Stimulated activated CD8-positive, alpha-beta memory T cell treated with anti-CD3 and anti-CD28 coated beads, Interleukin-2, amount 100 ng/mL, for 1 hour (primary cell): Measurements from ENCODE around the gene SLC12A4.
"Not testable (repeated sequence)": the region's sequence is repeated elsewhere in the genome, so short reads cannot be mapped to it uniquely, and the experiment has no call there.

Experiments used
- DNase-seq, 2 donors: peaks; one replicate each; pipeline ENCODE4 v3.0.0-alpha.2; 2020; ENCODE audit warnings: low read depth in 2 of 2

SLC12A4 gene

DNA sequence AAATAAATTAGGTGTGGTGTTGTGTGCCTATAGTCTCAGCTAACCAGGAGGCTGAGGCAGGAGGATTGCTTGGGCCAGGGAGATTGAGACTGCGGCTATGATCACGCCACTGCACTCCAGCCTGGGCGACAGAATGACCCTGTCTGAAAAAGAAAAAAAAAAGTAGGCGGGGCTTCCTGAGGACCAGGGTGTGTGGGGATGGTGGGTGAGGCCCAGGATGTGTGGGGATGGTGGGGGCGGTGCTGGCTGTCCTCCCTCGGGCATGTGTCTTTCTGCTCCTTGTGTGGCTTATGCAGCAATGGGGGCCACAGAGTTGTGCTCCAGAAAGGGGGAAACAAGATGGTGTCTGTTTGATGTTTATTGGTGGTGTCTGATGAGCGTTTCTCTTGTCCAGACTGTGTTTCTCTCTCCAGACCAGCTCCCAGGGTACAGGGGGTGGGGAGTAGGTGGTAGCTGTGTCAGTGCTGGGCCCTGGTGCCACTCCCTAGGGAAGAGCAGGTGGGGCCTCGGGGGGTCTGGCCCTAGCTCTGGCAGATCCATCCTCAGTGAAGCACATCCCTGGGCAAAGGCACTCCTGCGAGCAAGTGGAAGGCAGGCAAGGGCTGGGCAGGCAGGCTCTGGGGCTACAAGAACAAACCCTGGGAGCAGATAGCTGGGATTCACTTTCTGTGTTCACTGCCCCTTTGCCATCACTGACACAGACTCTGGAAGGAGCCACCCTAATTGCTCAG is 26.8 kb downstream of the SLC12A4 start:
- DNase-seq = no peak

DNA sequence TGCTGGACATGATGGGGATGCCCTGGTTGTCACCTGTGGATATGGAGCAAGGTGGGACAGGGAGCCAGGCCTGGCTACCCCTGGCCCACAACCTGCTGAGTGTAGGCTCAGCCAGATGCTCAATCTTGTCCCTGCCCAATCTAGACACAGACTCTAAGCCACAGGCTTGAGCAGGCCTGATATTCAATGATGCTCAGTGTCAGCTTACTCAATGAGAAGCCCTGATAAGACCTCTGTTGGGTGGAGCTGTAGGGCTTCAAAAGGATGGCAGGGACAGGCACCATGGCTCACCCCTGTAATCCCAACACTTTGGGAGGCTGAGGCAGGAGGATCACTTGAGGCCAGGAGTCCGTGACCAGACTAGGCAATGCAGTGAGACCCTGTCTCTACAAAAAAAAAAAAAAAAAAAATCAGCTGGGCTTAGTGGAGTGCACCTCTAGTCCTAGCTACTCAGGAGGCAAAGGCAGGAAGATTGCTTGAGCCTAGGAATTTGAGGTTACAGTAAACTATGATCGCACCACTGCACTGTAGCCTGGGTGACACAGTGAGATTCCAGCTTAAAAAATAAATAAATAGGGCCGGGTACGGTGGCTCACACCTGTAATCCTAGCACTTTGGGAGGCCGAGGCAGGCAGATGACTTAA is 27.9 kb downstream of the SLC12A4 start:
- no peak for DNase-seq

DNA sequence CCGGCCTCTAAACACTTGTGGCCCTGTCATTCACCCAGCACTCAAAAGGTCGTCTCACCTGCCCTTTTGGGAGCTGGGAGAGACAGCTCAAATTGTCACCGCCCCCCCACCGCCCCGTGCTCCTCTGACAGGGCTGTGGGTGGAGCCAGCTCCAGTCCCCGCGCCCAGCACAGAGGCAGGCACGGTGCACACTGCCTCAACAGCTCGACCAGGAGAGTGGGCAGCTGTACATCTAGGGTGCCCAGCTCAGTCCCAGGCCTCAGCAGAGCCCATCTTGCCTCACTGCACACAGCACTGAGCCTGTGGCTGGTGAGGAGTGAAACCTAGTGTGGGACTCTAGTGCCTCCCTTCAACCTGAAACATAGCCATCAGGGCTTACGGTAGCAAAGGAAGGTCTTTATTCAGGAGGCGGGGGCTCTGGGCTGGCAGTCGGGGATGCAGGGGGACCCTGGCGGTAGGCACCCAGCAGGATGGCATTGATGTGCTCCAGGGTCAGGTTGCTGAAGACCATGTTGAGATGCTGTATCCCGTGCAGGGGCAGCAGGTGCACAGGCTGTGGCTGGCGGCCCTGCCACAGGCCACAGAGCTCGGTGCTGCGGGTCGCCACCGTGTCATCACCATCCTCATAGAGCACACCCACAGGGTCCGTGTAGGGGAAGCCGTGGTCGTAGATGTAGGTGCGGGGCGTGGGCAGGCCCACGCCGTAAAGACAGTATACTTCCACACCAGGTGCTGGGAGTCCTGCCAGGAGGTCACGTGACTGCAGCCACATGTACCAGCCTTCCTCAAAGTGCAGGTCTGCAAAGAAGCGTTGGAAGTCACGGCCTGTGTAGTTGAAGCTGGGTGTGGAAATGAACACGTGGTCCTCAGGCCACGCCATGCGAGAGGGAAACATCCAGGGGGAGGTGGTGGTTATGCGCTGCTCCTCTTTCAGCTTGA is 28.7 kb downstream of the SLC12A4 start:
- DNase-seq = peak in 1 of 2 donors; percentile 8

DNA sequence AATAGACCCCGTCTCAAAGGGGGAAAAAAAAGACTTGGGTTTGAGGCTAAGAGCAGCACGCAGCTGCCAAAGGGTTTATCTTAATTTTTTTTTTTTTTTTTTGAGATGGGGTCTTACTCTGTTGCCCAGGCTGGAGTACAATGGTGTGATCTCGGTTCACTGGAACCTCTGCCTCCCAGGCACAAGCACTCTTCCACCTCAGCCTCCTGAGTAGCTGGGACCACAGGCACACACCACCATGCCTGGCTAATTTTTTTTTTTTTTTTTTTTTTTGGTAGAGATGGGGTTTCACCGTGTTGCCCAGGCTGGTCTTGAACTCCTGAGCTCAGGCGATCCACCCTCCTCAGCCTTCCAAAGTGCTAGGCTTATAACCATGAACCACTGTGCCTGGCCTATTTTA is 30.7 kb downstream of the SLC12A4 start:
- not testable (repeated sequence) for DNase-seq

DNA sequence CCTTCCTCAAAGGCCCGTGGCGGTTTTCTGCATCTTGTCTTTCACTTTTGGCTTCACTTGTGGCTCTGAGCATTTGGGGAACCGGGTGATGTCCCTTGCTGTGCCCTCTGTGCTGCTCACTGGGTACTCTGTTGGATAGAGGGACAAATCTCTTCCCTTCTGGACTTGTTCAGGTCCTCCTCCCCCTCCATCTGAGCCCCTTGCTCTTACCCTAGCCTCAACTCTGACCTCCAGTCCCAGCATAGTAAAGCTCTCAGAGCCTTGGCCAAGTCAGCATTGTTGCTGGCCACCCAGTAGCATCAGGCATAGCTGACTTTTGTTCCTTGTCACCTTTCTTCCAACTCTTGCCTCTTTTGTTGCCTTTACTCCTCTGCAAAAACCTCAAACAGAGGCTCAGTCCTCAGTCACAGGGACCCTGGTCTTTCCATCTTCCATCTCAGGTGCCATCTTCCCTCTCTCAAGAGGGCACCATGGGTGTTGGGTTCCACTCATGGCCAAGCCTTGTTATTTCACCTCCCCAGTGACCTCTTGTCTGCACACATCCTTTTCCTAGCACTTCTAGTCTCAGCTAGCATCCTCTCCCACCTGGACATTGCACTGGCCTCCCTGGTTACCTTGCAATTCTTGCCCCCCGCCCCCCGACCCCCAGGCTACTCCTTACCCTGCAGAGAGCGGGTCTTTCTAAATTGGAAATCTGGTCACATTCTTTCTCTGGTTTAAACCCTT is 31.4 kb downstream of the SLC12A4 start:
- peak; percentile 44 to 52 for DNase-seq

DNA sequence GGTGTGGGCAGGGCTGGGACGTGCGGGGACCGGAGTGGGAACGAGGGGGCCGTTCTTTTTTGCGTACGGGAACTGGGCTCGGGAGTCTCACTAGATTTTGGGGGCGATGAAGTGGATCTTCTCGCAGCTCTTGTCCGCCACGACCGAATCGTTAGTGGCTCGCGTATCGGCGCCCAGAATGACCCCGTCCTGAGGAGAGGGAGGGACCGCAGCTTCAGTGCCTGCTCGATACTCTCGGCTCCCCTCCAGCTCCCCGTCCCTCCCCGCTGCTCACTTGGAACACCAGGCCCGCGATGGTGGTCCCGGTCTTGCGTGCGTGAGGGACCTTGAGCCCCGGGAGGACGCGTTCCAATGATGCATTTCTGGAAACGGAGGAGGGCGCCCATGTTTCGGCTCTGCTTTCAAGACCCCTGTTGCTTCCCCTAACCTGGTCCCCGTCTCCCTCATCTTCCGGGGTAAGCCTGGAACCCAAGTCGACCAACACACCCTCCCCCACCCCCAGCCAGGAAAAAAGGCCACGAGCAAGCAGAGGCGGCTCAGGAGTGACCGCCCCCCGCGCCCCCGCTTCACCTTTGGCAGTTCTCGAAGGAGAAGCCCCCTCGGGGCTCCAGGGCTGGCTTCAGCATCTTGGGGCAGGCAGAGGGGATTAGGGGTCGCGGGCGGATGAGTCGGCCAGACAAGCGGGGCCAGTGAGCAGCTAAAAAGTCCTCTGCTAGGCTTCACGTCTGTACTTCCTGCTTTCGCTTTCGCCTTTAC is 32.1 kb downstream of the SLC12A4 start, which contains the start of gene PSMB10:
TSS of gene PSMB10 (minus strand) at position 727 of the 756 bp plus-strand sequence. CDS start at position 626, 101 bp downstream.
- peak in 1 of 2 donors; percentile 10 for DNase-seq

DNA sequence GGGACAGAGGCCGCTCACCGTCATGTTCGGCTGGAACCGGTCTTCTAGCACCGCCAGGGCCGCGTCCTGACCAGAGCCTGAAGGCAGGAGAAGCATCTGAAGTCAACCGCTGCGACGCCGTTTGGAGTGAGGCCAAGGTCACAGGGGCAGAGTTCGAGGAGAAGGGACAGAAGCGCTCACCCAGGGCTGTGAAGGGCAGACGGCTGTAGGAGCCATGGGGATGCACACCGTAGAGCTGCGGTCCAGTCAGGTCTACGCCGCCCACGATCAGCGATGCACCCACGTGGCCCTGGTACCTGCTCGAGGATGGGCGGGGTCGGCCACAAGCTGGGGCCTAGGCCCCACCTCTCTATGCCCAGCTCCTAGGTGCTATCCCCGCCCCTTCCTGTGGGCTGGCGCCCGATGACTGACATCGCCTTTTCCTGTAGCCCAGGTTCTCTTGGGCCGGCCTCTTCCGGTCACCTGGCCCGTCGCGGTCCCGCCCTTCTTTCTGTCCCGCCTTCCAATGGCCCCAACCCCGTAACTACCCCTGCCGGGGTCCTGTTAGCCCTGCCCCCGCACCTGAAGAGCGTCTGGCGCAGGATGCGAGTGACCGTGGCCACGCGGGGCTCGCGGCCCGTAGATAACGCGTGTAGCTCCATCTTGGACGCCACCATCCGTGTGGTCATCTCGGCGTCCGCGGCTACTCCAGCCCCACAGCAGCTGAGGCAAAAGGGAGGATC is 32.9 kb downstream of the SLC12A4 start:
- peak; percentile 87 for DNase-seq

DNA sequence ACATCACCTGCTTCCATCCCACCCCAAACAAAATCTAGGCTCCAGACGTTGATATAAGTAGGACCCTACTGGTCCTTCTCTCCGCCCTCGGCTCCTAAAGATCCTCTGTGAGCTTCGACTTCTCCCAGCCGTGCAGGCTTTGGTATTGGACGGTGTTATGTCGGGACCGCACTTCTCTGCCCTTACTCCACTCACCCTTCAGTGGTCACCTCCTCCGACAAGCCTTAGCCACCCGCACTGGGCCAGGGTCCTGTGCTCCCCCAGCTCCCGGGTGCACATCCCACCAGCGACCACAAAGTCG is 33.4 kb downstream of the SLC12A4 start:
- DNase-seq = no peak

DNA sequence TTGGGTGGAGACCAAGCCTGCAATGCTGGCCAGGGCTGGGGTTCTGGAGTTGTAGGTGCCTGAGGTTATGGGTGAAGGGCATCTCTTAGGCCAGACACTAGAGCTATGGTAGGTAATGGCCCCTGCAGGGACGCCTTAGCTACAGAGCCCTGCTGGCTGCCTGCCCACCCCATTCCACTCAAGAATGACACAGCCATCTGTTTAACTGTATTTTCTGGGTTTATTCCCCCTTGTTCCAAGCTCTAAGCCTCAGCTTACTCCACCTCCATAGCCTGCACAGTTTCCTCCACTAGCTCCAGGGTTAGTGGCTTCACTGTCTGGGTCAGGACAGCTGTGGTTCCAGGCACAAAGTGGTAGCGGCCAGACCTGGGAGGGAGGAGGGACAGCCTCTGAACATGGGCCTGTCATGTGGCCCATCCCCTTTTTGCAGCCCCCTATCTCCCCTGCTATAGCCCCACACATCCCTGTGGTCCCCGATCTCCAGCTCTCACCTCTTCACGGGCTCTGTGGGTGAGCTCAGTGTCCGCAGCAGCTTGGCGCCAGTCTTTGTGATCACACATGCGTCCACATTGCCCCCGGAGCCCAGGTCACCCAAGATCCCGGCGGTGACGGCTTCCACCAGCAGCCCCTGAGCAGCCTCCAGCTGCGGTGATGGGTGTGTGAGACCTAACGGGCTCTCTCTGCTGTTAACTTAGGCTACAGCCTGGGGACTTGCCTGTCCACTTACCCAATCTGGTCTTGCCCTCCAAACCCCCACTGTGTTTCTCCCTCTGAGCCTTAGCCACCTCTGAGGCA is 33.9 kb downstream of the SLC12A4 start:
- DNase-seq = no peak

- DNase-seq = no peak
Measured at GRCh38 chr16:67933805-67934204, 34.6 kb downstream of the SLC12A4 start.

DNA sequence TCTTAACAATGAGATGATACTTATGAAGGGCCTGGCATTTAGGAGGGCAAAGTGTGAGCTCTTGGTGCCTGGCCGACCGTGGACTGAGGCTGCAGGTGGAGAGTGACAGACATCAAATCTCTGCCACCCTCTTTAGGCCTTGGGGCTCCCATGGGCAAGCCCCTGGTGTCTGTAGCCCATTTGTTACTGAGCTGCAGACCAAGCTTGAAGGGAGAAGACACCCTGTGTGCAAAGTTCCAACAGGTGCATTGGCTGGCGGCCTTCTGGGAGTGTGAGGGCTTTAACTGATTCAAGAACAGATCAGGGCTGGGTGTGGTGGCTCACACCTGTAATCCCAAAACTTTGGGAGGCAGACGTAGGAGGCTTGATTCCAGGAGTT is 36.0 kb downstream of the SLC12A4 start:
- DNase-seq = no peak

DNA sequence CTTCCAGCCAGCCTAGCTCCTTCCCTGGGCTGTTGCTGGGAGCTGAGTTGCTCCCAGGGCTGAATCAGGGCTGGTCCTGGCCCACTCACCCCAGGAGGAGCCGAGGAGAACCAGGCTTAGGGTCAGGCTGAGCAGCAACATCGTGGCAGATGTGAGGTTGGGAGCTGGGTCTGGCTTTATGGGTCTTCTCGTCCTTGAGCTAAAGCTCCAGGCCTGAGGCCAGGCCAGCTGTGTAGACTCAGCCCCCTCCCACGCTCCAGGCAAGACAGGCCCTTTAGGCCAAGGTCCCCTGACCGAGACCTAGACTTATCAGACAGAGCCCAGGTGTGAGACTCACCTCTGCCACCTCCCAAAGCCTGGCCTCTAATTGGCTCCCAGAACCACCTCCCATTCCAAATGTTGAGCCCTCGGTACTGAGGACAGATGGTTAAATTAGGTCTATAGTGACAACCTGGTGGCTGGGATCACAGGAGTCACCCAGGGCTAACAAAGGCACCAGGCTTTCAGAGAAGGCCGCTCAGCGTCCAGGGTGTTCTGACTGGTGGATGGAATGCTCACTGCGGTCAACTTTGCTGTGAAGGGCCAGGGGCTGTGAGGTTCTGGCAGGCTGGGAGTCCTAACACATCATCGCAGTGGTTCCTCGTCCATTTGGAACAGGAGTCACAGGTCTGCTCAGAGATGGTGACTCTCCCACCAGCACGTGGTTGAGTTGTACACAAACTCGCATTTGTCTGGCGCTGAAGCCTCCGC is 36.5 kb downstream of the SLC12A4 start, which contains the start of gene CTRL:
TSS of gene CTRL (minus strand) at position 151 of the 750 bp plus-strand sequence. CDS start at position 141, 10 bp downstream.
- DNase-seq = no peak

- no peak for DNase-seq
Measured at GRCh38 chr16:67930678-67931211, 37.7 kb downstream of the SLC12A4 start.

DNA sequence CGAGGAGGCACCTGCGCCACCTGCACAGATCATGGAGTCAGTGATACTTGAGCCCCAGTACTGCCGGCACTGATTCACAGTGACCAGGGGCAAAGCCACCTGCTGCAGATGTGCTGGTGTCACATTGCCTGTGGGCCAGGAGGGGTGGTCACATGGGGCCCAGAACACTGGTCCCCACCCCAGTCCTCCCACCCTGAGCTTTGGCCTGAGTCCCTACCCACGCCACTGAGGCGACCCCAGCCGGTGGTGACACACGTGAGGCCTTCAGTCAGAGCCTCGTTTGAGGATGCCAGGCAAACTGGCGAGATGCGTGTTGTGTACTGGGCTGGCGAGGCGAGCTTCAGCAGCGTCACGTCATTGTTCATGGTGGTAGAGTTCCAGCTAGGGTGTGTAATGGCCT is 38.2 kb downstream of the SLC12A4 start:
- no peak for DNase-seq

GRCh38 chr16:67928561-67929364 is 39.7 kb downstream of the SLC12A4 start:
- DNase-seq = peak; percentile 48

- DNase-seq = no peak
Measured at GRCh38 chr16:67928147-67928546, 40.3 kb downstream of the SLC12A4 start.

DNA sequence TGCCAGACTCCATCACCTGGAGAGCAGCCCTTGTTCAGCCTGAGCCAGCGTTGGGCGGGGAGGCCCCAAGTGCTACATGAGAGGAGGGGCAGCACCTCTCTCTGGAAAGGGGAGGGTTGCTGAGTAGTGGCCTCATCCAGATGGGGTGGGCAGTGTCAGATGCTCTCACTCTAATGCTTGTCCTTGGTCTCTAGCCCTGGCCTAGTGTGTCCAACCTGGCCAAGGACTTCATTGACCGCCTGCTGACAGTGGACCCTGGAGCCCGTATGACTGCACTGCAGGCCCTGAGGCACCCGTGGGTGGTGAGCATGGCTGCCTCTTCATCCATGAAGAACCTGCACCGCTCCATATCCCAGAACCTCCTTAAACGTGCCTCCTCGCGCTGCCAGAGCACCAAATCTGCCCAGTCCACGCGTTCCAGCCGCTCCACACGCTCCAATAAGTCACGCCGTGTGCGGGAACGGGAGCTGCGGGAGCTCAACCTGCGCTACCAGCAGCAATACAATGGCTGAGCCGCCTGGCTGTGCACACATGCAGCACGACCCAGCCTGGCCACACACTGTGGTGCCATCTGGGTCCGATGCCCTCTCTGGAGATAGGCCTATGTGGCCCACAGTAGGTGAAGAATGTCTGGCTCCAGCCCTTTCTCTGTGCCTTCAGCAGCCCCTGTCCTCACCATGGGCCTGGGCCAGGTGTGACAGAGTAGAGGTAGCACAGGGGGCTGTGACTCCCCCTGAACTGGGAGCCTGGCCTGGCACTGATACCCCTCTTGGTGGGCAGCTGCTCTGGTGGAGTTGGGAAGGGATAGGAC is 41.1 kb downstream of the SLC12A4 start:
- DNase-seq = no peak
